DMS153 (cell line): ENCODE data around the gene SUSD1.

Source experiments
- DNase-seq: peaks from one replicate; lab custom pipeline; 2025; lab: John Stamatoyannopoulos, UW

The SUSD1 gene

DNA sequence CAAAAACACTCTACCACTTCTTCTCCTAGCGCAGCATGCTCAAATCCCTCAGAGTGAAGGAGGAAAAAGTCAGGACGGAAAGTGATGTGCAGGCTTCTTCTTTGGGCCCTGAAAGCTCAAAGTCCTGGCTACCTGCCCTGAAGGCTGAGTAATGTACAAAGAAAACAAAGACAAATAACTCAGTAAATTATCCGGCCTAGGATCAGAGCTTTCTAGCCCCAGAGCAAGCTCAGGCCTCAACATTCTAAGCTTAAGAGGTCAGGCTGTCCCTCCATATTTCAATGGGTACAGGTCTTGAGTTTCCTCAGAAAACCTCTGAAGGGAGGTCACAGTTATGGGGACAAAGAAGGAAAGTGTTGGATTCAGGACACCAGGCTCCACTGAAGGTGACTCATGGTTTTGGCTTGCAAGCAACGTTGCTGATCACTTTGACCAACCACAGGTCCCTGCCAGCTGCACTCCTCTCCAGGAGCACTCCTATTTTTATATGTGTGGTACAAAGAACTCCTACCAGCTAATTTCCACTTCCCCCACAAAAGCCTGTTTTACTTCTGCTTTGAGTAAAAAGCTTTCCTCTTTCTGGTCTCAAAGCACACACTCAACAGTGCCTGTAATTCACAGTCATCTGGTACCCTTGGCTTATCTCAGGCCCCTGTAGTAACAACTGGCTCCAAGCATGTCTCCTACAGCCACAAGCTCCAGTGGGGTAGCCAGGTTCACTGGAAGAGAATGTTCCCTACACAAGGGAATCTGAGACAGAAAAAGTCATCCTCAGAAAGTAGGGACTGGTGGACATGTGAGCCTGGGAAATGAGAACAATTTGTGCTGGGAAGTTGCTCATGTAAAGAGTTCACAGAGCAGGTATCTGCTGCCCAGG, 162.8 kb downstream of the SUSD1 start:
- no peak for DNase-seq

GRCh38 chr9:112011051-112011620, 164.0 kb downstream of the SUSD1 start:
- DNase-seq = no peak

- no peak for DNase-seq
Measured at GRCh38 chr9:112010537-112010936, 164.6 kb downstream of the SUSD1 start.

GRCh38 chr9:112009656-112010055, 165.4 kb downstream of the SUSD1 start:
- no peak for DNase-seq

GRCh38 chr9:112007575-112008240, 167.4 kb downstream of the SUSD1 start:
- DNase-seq = no peak

GRCh38 chr9:112006361-112007020, 168.6 kb downstream of the SUSD1 start:
- DNase-seq = no peak

DNA sequence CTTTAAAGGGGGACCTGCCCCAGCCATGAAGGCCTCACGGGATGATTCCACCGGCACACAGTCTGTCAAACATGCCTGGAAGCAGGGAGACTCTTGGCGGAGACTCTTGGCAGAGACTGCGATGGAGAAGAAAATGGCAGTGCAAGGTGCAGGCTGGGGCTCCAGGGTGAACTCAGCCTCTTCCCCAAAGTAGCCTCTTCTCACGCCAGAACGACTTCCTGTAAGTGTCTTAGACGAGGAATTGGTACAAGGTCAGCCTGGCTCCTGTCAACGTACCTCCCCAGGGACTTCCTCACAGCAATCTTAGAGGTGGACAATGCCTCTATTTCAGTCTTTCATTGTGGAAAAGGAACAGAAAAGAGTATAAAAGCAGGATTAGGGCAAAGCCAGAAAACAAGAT, 169.2 kb downstream of the SUSD1 start:
- DNase-seq = no peak

- DNase-seq = no peak
Measured at GRCh38 chr9:112003538-112003937, 171.6 kb downstream of the SUSD1 start.

DNA sequence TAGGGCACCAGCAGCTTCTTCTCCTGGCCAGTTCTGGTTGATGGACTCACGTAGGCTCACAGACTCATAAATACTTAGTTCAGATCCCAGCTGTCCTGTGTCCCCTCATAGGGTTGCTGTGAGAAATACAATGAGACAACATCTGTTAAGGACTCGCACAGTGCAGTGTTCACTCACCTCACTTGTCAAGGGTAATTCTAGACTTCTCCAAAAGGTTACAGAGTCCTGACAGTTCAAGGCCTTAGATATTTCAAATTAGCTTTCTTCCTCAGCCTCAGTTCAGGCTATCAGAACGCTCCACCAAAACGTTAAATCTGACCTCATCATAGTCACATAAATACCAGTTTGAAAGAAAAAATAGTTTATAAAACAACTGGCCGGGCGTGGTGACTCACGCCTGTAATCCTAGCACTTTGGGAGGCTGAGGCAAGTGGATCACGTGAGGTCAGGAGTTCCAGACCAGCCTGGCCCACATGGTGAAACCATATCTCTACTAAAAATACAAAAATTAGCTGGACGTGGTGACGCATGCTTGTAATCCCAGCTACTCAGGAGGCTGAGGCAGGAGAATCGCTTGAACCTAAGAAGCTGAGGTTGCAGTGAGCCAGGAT, 172.1 kb downstream of the SUSD1 start:
- DNase-seq = no peak

- no peak for DNase-seq
Measured at GRCh38 chr9:112002131-112002846, 172.8 kb downstream of the SUSD1 start.

DNA sequence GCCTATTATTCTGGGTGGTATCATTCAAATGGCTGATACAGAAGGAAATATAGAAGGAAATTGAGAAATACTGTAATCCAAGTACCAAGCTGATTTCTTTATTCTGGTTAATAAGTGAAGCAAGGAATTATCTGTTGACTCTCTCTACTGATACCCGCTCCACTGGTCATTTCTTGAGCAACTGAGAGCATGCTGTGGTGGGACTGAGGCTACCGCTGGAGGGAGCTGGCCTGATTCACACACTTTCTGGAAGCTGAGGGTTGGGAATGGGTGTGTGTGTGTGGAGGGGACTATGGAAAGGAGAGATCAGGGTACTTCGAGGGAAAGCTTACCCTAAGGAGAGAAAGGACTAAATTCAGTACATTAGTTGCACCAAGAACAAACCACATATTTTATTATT, 174.4 kb downstream of the SUSD1 start:
- no peak for DNase-seq

GRCh38 chr9:111999319-111999718, 175.8 kb downstream of the SUSD1 start:
- DNase-seq = no peak

- no peak for DNase-seq
Measured at GRCh38 chr9:111997831-111998230, 177.3 kb downstream of the SUSD1 start.

DNA sequence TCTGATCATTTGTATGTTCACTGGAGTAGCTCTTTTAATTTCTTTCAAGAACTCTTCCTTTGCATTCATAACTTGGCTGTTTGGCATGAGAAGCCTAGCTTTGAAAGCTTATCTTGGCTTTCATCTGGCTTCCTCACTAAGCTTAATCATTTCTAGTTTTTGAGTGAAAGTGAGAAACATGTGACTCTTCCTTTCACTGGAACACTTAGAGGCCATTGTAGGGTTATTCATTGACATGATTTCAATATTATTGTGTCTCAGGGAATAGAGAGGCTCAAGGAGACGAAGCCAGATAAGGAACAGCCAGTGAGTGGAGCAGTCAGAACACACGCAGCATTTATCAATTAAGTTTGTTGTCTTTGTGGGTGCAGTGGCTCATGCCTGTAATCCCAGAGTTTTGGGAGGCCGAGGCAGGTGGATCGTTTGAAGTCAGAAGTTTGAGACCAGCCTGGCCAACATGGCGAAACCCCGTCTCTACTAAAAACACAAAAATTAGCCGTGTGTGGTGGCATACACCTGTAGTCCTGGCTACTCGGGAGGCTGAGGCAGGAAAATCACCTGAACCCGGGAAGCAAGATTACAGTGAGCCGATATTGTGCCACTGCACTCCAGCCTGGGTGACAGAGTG, 180.2 kb downstream of the SUSD1 start:
- no peak for DNase-seq

DNA sequence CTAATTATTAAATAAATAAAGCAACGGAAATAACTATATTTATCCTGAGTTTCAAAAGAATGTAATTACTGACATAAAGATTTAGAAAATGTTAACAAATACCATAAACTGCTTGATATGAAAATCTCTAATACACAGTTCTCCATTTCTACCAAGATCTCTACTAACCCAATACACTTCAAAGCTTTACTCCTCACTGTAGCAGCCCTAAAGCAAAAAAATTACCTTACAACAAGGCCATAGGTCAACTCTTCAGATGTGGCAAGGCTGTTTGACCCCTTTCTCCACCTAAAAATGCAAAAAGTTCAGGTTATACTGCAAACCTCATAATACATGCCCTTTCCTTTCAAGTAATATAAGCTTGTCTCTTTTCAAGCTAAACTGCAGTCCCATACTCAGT, 181.8 kb downstream of the SUSD1 start:
- DNase-seq = no peak

DNA sequence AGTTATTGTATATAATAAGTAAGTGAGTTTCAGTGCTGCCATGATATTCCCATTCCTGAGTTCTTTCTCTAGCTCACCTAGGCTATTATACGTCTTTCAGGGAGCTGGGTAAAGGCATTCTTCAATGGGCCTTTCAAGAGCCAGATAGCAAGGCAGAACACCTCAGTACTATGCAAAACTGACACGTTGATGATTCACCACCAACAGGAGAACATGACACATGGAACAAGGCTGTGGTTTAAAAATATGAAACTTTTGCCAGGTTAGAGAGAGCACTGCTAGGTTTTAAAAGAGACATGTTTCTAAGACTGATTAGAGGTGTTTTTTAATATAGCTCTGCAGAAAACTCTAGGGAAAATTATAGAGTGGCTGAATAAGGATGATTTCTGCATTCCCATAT, 182.6 kb downstream of the SUSD1 start:
- no peak for DNase-seq

- no peak for DNase-seq
Measured at GRCh38 chr9:111991179-111991578, 183.9 kb downstream of the SUSD1 start.
